ENCODE results near the gene TPO. TPM values are rescaled to one million over a fixed set of nuclear protein-coding genes. Genes with fewer than 3 reads are reported as not detected.
A peak's percentile ranks its signal among the peaks of the same experiment; 100 is the strongest.

Gene TPO
- total RNA-seq, 1 donor from 2014 or later = 52.5 TPM

GRCh38 chr2:1494906-1495305 is 81.6 kb downstream of the TPO start:
- intact Hi-C loops (cut with DNase I) = no loop called here
- H3K9me3 ChIP-seq = no peaks in the 10 kb centered on the region
- no peak for TF ChIP-seq CTCF (IDR thresholded peaks at IDR 0.05)
- no peak overlapping the region for H3K4me3 ChIP-seq
- no peaks in the 10 kb centered on the region for H3K36me3 ChIP-seq
- no peaks in the 10 kb centered on the region for H3K27me3 ChIP-seq
- H3K27ac ChIP-seq = no peak overlapping the region
- no peaks in the 10 kb centered on the region for H3K4me1 ChIP-seq
- DNase-seq (ENCODE audit: low spot score in 2 of 2) = no peak

DNA sequence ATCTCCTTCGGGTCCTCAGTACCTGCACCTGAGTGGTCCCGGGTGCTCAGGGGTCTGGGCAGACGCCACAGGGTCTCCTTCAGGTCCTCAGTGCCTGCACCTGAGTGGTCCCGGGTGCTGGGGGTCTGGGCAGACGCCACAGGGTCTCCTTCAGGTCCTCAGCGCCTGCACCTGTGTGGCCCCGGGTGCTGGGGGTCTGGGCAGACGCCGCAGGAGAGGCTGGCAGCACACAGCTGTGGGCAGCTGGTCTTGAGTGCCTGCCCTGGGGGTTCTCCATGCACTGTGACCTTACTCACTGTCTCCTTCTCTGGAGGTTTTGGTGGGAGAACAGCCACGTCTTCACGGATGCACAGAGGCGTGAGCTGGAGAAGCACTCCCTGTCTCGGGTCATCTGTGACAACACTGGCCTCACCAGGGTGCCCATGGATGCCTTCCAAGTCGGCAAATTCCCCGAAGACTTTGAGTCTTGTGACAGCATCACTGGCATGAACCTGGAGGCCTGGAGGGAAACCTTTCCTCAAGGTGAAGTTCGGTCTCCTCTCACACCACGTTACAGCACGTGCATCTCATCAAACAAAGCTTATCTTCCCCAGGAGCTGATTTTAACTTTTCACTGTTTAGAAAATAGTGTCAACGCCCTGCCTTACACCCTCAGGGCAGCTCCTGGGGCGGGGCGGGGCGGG is 82.6 kb downstream of the TPO start:
- no peak for DNase-seq (ENCODE audit: low spot score in 2 of 2)
- no peaks in the 10 kb centered on the region for H3K27me3 ChIP-seq
- TF ChIP-seq CTCF (IDR thresholded peaks at IDR 0.05) = no peak
- no peaks in the 10 kb centered on the region for H3K36me3 ChIP-seq
- intact Hi-C loops (cut with DNase I) = no loop called here
- no peak overlapping the region for H3K4me3 ChIP-seq
- no peak overlapping the region for H3K27ac ChIP-seq
- H3K9me3 ChIP-seq = no peaks in the 10 kb centered on the region
- no peaks in the 10 kb centered on the region for H3K4me1 ChIP-seq

DNA sequence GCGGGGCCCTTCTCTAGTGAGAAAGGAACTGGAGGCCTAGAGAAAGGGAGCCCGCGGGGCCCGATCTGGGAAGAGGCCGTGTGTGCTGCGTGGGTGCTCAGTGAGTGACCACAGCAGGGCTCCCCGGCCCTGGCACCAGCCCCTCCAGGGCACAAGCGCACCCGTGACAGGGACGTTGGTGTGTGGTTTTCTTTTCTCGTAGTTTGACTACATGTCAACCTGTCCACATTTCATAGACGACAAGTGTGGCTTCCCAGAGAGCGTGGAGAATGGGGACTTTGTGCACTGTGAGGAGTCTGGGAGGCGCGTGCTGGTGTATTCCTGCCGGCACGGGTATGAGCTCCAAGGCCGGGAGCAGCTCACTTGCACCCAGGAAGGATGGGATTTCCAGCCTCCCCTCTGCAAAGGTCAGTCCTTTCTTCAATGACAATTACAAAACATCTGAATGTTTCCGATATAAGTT is 83.1 kb downstream of the TPO start:
- H3K27me3 ChIP-seq = no peaks in the 10 kb centered on the region
- no peak for TF ChIP-seq CTCF (IDR thresholded peaks at IDR 0.05)
- no peaks in the 10 kb centered on the region for H3K4me1 ChIP-seq
- H3K27ac ChIP-seq = no peak overlapping the region
- intact Hi-C loops (cut with DNase I) = no loop called here
- no peaks in the 10 kb centered on the region for H3K36me3 ChIP-seq
- H3K4me3 ChIP-seq = no peak overlapping the region
- no peaks in the 10 kb centered on the region for H3K9me3 ChIP-seq
- DNase-seq (ENCODE audit: low spot score in 2 of 2) = no peak

GRCh38 chr2:1497122-1497611 is 83.9 kb downstream of the TPO start:
- TF ChIP-seq CTCF (IDR thresholded peaks at IDR 0.05) = no peak
- Histone ChIP-seq H3K36me3 (no peaks in the 10 kb centered on the region), H3K4me1 (no peaks in the 10 kb centered on the region), H3K4me3 (no peak overlapping the region), H3K9me3 (no peaks in the 10 kb centered on the region), H3K27ac (no peak overlapping the region), H3K27me3 (no peaks in the 10 kb centered on the region)
- intact Hi-C loops (cut with DNase I) = no loop called here
- DNase-seq (ENCODE audit: low spot score in 2 of 2) = peak in 1 of 2 donors; percentile 54

DNA sequence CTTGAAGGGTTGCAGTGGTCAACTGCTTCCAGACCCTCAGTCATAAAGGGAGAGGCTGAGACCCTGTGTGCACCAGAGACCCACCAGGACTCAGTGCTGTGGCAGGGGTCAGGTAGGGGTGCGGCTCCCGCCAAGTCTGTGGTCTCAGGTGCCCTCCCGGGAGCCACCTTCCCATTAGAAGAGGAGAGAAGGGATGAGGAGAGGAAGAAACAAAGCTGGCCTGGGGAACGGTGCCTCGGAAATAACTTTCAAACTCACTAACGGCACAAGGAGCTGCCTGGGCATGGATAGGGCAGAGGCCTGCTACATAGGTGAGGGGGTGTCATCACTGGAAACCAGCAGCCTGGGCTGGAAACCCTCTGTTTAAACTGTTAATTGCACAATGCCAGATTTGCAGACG is 84.9 kb downstream of the TPO start:
- Histone ChIP-seq H3K4me3 (no peak overlapping the region), H3K27me3 (no peaks in the 10 kb centered on the region), H3K4me1 (no peaks in the 10 kb centered on the region), H3K27ac (no peak overlapping the region), H3K36me3 (no peaks in the 10 kb centered on the region), H3K9me3 (no peaks in the 10 kb centered on the region)
- intact Hi-C loops (cut with DNase I) = no loop called here
- peak in 1 of 2 donors; percentile 19 for DNase-seq (ENCODE audit: low spot score in 2 of 2)
- TF ChIP-seq CTCF (IDR thresholded peaks at IDR 0.05) = no peak
